ENCODE data around the gene TEX54. TPM values are rescaled to one million over a fixed set of nuclear protein-coding genes. Genes with fewer than 3 reads are reported as not detected.

The TEX54 gene
- polyA plus RNA-seq, 6 donors from 2014 or later = 2.3 to 7.0 (median 3.7) TPM; not detected in 1

Other genes starting within 250 kb of the TEX54 start
- 10 to 100 TPM; 12.7 to 20.8 (median 16.2) TPM for gene TUT1, start 241.3 kb downstream of the TEX54 start, polyA plus RNA-seq (ENCODE audit: low read depth in 6 of 6)
- gene MTA2, start 231.0 kb downstream of the TEX54 start, polyA plus RNA-seq (ENCODE audit: low read depth in 6 of 6) = 10 to 100 TPM in 5 of 6 donors, 1 to 10 TPM in 1; 3.4 to 27.5 (median 17.8) TPM
- gene EML3, start 220.1 kb downstream of the TEX54 start, polyA plus RNA-seq (ENCODE audit: low read depth in 6 of 6) = 10 to 100 TPM in 5 of 6 donors, 1 to 10 TPM in 1; 9.7 to 15.5 (median 12.5) TPM
- gene ROM1, start 219.6 kb downstream of the TEX54 start, polyA plus RNA-seq (ENCODE audit: low read depth in 6 of 6) = 1 to 10 TPM in 1 of 6 donors, under 1 TPM in 4, not detected in 1; 0.55 to 1.6 (median 0.66) TPM
- 10 to 100 TPM; 26.1 to 43.9 (median 30.8) TPM for gene B3GAT3, start 210.9 kb downstream of the TEX54 start, polyA plus RNA-seq (ENCODE audit: low read depth in 6 of 6)
- gene GANAB, start 186.2 kb downstream of the TEX54 start, polyA plus RNA-seq (ENCODE audit: low read depth in 6 of 6) = 100 to 1,000 TPM; 140 to 158 (median 149) TPM
- gene INTS5, start 179.5 kb downstream of the TEX54 start, polyA plus RNA-seq (ENCODE audit: low read depth in 6 of 6) = 10 to 100 TPM; 18.3 to 40.1 (median 28.7) TPM
- 10 to 100 TPM; 37.9 to 89.1 (median 77.2) TPM for gene C11orf98, start 167.6 kb downstream of the TEX54 start, polyA plus RNA-seq (ENCODE audit: low read depth in 6 of 6)
- 1 to 10 TPM; 2.1 to 8.4 (median 4.8) TPM for gene CSKMT, start 167.5 kb downstream of the TEX54 start, polyA plus RNA-seq (ENCODE audit: low read depth in 6 of 6)
- gene UQCC3, start 161.2 kb downstream of the TEX54 start, polyA plus RNA-seq (ENCODE audit: low read depth in 6 of 6) = 10 to 100 TPM in 5 of 6 donors, 1 to 10 TPM in 1; 7.7 to 11.4 (median 10.4) TPM
- 10 to 100 TPM in 1 of 6 donors, 1 to 10 TPM in 5; 3.5 to 12.4 (median 5.1) TPM for gene LBHD1, start 160.6 kb downstream of the TEX54 start, polyA plus RNA-seq (ENCODE audit: low read depth in 6 of 6)
- 100 to 1,000 TPM; 150 to 226 (median 216) TPM for gene UBXN1, start 153.8 kb downstream of the TEX54 start, polyA plus RNA-seq (ENCODE audit: low read depth in 6 of 6)
- not detected for gene LRRN4CL, start 143.3 kb downstream of the TEX54 start, polyA plus RNA-seq (ENCODE audit: low read depth in 6 of 6)
- gene BSCL2, start 125.4 kb downstream of the TEX54 start, polyA plus RNA-seq (ENCODE audit: low read depth in 6 of 6) = 10 to 100 TPM; 49.6 to 98.5 (median 57.6) TPM
- gene GNG3, start 125.2 kb downstream of the TEX54 start, polyA plus RNA-seq (ENCODE audit: low read depth in 6 of 6) = 10 to 100 TPM in 4 of 6 donors, 1 to 10 TPM in 2; 5.3 to 21.2 (median 16.9) TPM
- 1 to 10 TPM in 4 of 6 donors, under 1 TPM in 2; 0.61 to 2.9 (median 1.1) TPM for gene HNRNPUL2, start 105.4 kb downstream of the TEX54 start, polyA plus RNA-seq (ENCODE audit: low read depth in 6 of 6)
- 10 to 100 TPM; 12.1 to 45.9 (median 21.6) TPM for gene TTC9C, start 104.4 kb downstream of the TEX54 start, polyA plus RNA-seq (ENCODE audit: low read depth in 6 of 6)
- 10 to 100 TPM in 1 of 6 donors, 1 to 10 TPM in 5; 3.7 to 12.9 (median 6.4) TPM for gene ZBTB3, start 78.7 kb downstream of the TEX54 start, polyA plus RNA-seq (ENCODE audit: low read depth in 6 of 6)
- gene POLR2G, start 71.3 kb downstream of the TEX54 start, polyA plus RNA-seq (ENCODE audit: low read depth in 6 of 6) = 100 to 1,000 TPM; 249 to 395 (median 290) TPM
- gene TAF6L, start 61.4 kb downstream of the TEX54 start, polyA plus RNA-seq (ENCODE audit: low read depth in 6 of 6) = 10 to 100 TPM in 2 of 6 donors, 1 to 10 TPM in 4; 8.3 to 14.3 (median 9.5) TPM
- 100 to 1,000 TPM; 145 to 275 (median 160) TPM for gene TMEM179B, start 45.4 kb downstream of the TEX54 start, polyA plus RNA-seq (ENCODE audit: low read depth in 6 of 6)
- 10 to 100 TPM; 28.9 to 52.5 (median 45.3) TPM for gene TMEM223, start 40.8 kb downstream of the TEX54 start, polyA plus RNA-seq (ENCODE audit: low read depth in 6 of 6)
- gene NXF1, start 27.4 kb downstream of the TEX54 start, polyA plus RNA-seq (ENCODE audit: low read depth in 6 of 6) = 100 to 1,000 TPM in 2 of 6 donors, 10 to 100 TPM in 4; 60.9 to 121 (median 90.6) TPM
- gene STX5, start 790 bp downstream of the TEX54 start, polyA plus RNA-seq (ENCODE audit: low read depth in 6 of 6) = 10 to 100 TPM; 46.4 to 64.2 (median 51.5) TPM
- gene WDR74, start 6.7 kb upstream of the TEX54 start, polyA plus RNA-seq (ENCODE audit: low read depth in 6 of 6) = 10 to 100 TPM; 42.0 to 77.0 (median 54.6) TPM
- 100 to 1,000 TPM in 2 of 6 donors, 10 to 100 TPM in 4; 63.1 to 135 (median 81.1) TPM for gene SLC3A2, start 48.1 kb upstream of the TEX54 start, polyA plus RNA-seq (ENCODE audit: low read depth in 6 of 6)
- not detected for gene CHRM1, start 88.5 kb upstream of the TEX54 start, polyA plus RNA-seq (ENCODE audit: low read depth in 6 of 6)
- not detected for gene SLC22A6, start 152.1 kb upstream of the TEX54 start, polyA plus RNA-seq (ENCODE audit: low read depth in 6 of 6)
- not detected for gene SLC22A8, start 183.0 kb upstream of the TEX54 start, polyA plus RNA-seq (ENCODE audit: low read depth in 6 of 6)

Measured in naive B cell (primary cell).